Uterus (tissue), 2 donors: ENCODE data around the gene RNASE2.
"Not testable (repeated sequence)": the region's sequence is repeated elsewhere in the genome, so short reads cannot be mapped to it uniquely, and the experiment has no call there.

Experiments
- CTCF ChIP-seq, 4 experiments: fragments of 200-600 bp in 2 of 4; fragments of 450-650 bp in 2 of 4; sonication (generic) in 2 of 4; IDR thresholded peaks; one replicate each; pipeline ENCODE4 v1.5.1; 2016 to 2019; ENCODE audit warnings: antibody characterized with exemption in 4 of 4, mild to moderate bottlenecking in 2 of 4, moderate library complexity in 1 of 4
- POLR2A ChIP-seq, 2 donors: fragments of 450-650 bp; IDR thresholded peaks; one replicate each; pipeline ENCODE4 v1.6.1; 2016; ENCODE audit warnings: antibody characterized with exemption in 2 of 2, mild to moderate bottlenecking in 1 of 2, moderate library complexity in 1 of 2

- TF ChIP-seq CTCF, POLR2A (IDR thresholded peaks at IDR 0.05): not testable (repeated sequence)
Measured at GRCh38 chr14:20958946-20959345, 3.7 kb downstream of the RNASE2 start.
